ENCODE measurements around the gene NUP58.

NUP58 gene

GRCh38 chr13:25281935-25282332 is 19.5 kb upstream of the NUP58 start:
- DNase-seq (ENCODE audit: low read depth, low spot score): no peak
- TF ChIP-seq CTCF (IDR thresholded peaks at IDR 0.05; ENCODE audit: insufficient read depth, low read length, missing control alignments): no peak
- ChIA-PET POLR2A (no interaction called here), CTCF (interaction anchor here (0.6 to 1.2 kb wide), 2 partner anchors 9 to 21 kb away, joined by 3 read pairs; no protein-coding TSS in a partner anchor)
- H3K4me3 ChIP-seq (ENCODE audit: low read depth, low read length): no peak overlapping the region

- ChIA-PET CTCF (interaction anchor here (0.7 to 4.8 kb wide), 15 partner anchors 8 to 34 kb away, joined by 3 to 75 read pairs (median 8); partner anchors contain the start of gene NUP58), POLR2A (interaction anchor here (2.1 kb wide), 1 partner anchor 15 kb away, joined by 9 read pairs; the partner anchor contains the start of gene NUP58)
- TF ChIP-seq CTCF (IDR thresholded peaks at IDR 0.05; ENCODE audit: insufficient read depth, low read length, missing control alignments): no peak
- H3K4me3 ChIP-seq (ENCODE audit: low read depth, low read length): peak overlapping the region; percentile 93
- no peak for DNase-seq (ENCODE audit: low read depth, low spot score)
Measured at GRCh38 chr13:25286308-25286968, 15.0 kb upstream of the NUP58 start.

GRCh38 chr13:25286969-25287961 is 14.2 kb upstream of the NUP58 start, which contains the start of gene MTMR6:
TSS of gene MTMR6 (minus strand) at chr13:25287488. CDS start at chr13:25287247, 241 bp downstream.
- TF ChIP-seq CTCF (IDR thresholded peaks at IDR 0.05; ENCODE audit: insufficient read depth, low read length, missing control alignments): peak; percentile 99
- no peak for DNase-seq (ENCODE audit: low read depth, low spot score)
- H3K4me3 ChIP-seq (ENCODE audit: low read depth, low read length): peak within 1 kb of the TSS; percentile 93
- POLR2A ChIA-PET: interaction anchor here (2.1 kb wide), 1 partner anchor 15 kb away, joined by 9 read pairs; the partner anchor contains the start of gene NUP58
- CTCF ChIA-PET: interaction anchor here (0.7 to 4.8 kb wide), 32 partner anchors 8 to 89 kb away, joined by 3 to 75 read pairs (median 6); partner anchors contain the start of gene NUP58

GRCh38 chr13:25288966-25289365 is 12.5 kb upstream of the NUP58 start:
- POLR2A ChIA-PET: no interaction called here
- TF ChIP-seq CTCF (IDR thresholded peaks at IDR 0.05; ENCODE audit: insufficient read depth, low read length, missing control alignments): no peak
- H3K4me3 ChIP-seq (ENCODE audit: low read depth, low read length): no peak overlapping the region
- no peak for DNase-seq (ENCODE audit: low read depth, low spot score)
- CTCF ChIA-PET: interaction anchor here (1.5 to 4.8 kb wide), 2 partner anchors 14 to 87 kb away, joined by 3 to 75 read pairs; partner anchors contain the start of gene NUP58

GRCh38 chr13:25291691-25292090 is 9.7 kb upstream of the NUP58 start:
- TF ChIP-seq CTCF (IDR thresholded peaks at IDR 0.05; ENCODE audit: insufficient read depth, low read length, missing control alignments): no peak
- POLR2A ChIA-PET: no interaction called here
- CTCF ChIA-PET: interaction anchor here (1.2 to 1.3 kb wide), 2 partner anchors 10 to 17 kb away, joined by 3 to 4 read pairs; partner anchors contain the start of gene NUP58
- no peak overlapping the region for H3K4me3 ChIP-seq (ENCODE audit: low read depth, low read length)
- no peak for DNase-seq (ENCODE audit: low read depth, low spot score)
